Sigmoid colon (tissue), 7 donors: ENCODE measurements around the gene EEPD1. TPM values are rescaled to one million over a fixed set of nuclear protein-coding genes. Genes with fewer than 3 reads are reported as not detected.

ENCODE experiments used
- DNase-seq: peaks from one replicate; pipeline ENCODE4 v3.0.0-alpha.2; 2019
- H3K27ac ChIP-seq, 4 donors: fragments of 200-600 bp; sonication (generic); one replicate each; pipeline ENCODE4 v1.5.1; 2016 to 2019; ENCODE audit warnings: mild to moderate bottlenecking in 1 of 4
- H3K27me3 ChIP-seq, 3 donors: fragments of 200-600 bp; sonication (generic); one replicate each; pipeline ENCODE4 v1.5.1; 2019; ENCODE audit warnings: mild to moderate bottlenecking in 1 of 3
- H3K36me3 ChIP-seq, 4 donors: fragments of 200-600 bp; sonication (generic); one replicate each; pipeline ENCODE4 v1.5.1; 2016 to 2019
- H3K4me1 ChIP-seq, 4 donors: fragments of 200-600 bp; sonication (generic); one replicate each; pipeline ENCODE4 v1.5.1; 2017 to 2019
- H3K4me3 ChIP-seq, 4 donors: fragments of 200-600 bp; sonication (generic); one replicate each; pipeline ENCODE4 v1.5.1; 2017 to 2019; ENCODE audit warnings: mild to moderate bottlenecking in 2 of 4, moderate library complexity in 1 of 4
- H3K9me3 ChIP-seq, 4 donors: fragments of 200-600 bp in 3 of 4; sonication (generic) in 3 of 4; one replicate each; pipeline versions ENCODE4 v1.5.1 to v1.6.1; 2013 to 2019
- EP300 ChIP-seq, 4 donors: sonication (generic); formaldehyde crosslinking; IDR thresholded peaks; one replicate each; pipeline ENCODE4 v1.6.1; 2017; ENCODE audit warnings: antibody characterized with exemption in 4 of 4
- POLR2A ChIP-seq, 2 donors: fragments of 450-650 bp; IDR thresholded peaks; one replicate each; pipeline ENCODE4 v1.6.1; 2016; ENCODE audit warnings: antibody characterized with exemption in 2 of 2, mild to moderate bottlenecking in 2 of 2, moderate library complexity in 2 of 2
- POLR2AphosphoS5 ChIP-seq, 4 donors: sonication (generic); formaldehyde crosslinking; IDR thresholded peaks; one replicate each; pipeline ENCODE4 v1.6.1; 2017; ENCODE audit warnings: antibody characterized with exemption in 4 of 4
- WGBS, 2 donors: extraction: QIAGEN DNeasy Blood & Tissue Kit; methylation state at CpG; one replicate each; pipeline ENCODE4 v1.1.7; 2013; 5-methylcytosine and 5-hydroxymethylcytosine counted together
- intact Hi-C: fragments of 100-400 bp; cut with DNase I; formaldehyde crosslinking; loops from one replicate; pipeline ENCODE4 v1.15.1; 2023
- polyA plus RNA-seq, 3 donors: library from polyadenylated mRNA; stranded (reverse); fragments of 200-250 nt; gene quantifications; one replicate each; pipeline ENCODE4 v1.2.3, GENCODE V29; 2013
- total RNA-seq, 4 donors: library from RNA; depleted of rRNA; stranded (reverse); fragments of >200 nt; gene quantifications; one replicate each; pipeline ENCODE4 v1.1.0, GENCODE V29; 2016
- TF ChIP-seq, protein P1 (sequence below), 4 experiments: fragments of 450-650 bp in 3 of 4; fragments of 200-600 bp in 1 of 4; IDR thresholded peaks; one replicate each; pipeline ENCODE4 v1.5.1; 2016 to 2019; ENCODE audit warnings: antibody characterized with exemption in 4 of 4, mild to moderate bottlenecking in 3 of 4, moderate library complexity in 2 of 4
- donor health status: healthy with polysubstance abuse.
- donor health status: Bipolar disorder and iron deficiency.
- donor health status: healthy.

The EEPD1 gene
- total and polyA plus RNA-seq, 7 donors: 6.6 to 18.1 (median 14.3) TPM

DNA sequence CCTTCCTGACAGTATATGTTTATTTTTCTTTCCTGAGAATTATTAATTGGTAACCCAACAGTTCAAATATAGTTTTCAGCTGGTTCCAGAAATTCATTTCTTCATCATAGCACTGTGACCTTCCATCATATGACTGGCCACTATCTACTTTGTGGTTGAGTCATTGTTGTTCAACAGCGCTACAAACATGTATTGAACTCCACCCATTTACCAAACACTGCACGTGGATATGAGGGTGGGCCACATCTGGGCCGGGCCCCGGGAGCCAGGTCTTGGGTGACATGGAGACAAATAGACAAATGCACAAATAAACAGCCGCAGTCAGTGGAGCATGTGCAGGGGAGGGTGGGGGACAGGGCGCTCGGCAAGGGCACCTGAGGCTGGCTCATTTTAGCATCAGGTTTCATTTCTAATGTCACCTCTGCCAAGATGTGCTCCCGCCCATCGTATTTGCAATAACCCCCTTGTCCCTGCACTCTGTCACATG lies 24.0 kb upstream of the EEPD1 start:
- DNase-seq: no peak
- H3K4me1 ChIP-seq: peaks cover 0 to 34% (median 26%) of the 10 kb centered on the region in 4 donors
- TF ChIP-seq POLR2A (IDR thresholded peaks at IDR 0.05): no peak
- TF ChIP-seq POLR2AphosphoS5 (IDR thresholded peaks at IDR 0.05): peak in 1 of 4 donors; percentile 20
- TF ChIP-seq EP300 (IDR thresholded peaks at IDR 0.05): peak in 1 of 4 donors; percentile 3
- TF ChIP-seq, protein P1, sequence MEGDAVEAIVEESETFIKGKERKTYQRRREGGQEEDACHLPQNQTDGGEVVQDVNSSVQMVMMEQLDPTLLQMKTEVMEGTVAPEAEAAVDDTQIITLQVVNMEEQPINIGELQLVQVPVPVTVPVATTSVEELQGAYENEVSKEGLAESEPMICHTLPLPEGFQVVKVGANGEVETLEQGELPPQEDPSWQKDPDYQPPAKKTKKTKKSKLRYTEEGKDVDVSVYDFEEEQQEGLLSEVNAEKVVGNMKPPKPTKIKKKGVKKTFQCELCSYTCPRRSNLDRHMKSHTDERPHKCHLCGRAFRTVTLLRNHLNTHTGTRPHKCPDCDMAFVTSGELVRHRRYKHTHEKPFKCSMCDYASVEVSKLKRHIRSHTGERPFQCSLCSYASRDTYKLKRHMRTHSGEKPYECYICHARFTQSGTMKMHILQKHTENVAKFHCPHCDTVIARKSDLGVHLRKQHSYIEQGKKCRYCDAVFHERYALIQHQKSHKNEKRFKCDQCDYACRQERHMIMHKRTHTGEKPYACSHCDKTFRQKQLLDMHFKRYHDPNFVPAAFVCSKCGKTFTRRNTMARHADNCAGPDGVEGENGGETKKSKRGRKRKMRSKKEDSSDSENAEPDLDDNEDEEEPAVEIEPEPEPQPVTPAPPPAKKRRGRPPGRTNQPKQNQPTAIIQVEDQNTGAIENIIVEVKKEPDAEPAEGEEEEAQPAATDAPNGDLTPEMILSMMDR (IDR thresholded peaks at IDR 0.05): no peak
- H3K4me3 ChIP-seq: no peak overlapping the region
- no peaks in the 10 kb centered on the region for H3K36me3 ChIP-seq
- no peaks in the 10 kb centered on the region for H3K27me3 ChIP-seq
- intact Hi-C loops: loop anchor here (1.0 to 10.0 kb wide), 3 partner anchors 23 to 404 kb away; no protein-coding TSS in a partner anchor
- H3K27ac ChIP-seq: peak overlapping the region; percentile 64 to 79 (median 74)
- 19 to 55% methylated on average over 9 of the region's 9 CpGs for WGBS, 2 donors
- no peaks in the 10 kb centered on the region for H3K9me3 ChIP-seq

DNA sequence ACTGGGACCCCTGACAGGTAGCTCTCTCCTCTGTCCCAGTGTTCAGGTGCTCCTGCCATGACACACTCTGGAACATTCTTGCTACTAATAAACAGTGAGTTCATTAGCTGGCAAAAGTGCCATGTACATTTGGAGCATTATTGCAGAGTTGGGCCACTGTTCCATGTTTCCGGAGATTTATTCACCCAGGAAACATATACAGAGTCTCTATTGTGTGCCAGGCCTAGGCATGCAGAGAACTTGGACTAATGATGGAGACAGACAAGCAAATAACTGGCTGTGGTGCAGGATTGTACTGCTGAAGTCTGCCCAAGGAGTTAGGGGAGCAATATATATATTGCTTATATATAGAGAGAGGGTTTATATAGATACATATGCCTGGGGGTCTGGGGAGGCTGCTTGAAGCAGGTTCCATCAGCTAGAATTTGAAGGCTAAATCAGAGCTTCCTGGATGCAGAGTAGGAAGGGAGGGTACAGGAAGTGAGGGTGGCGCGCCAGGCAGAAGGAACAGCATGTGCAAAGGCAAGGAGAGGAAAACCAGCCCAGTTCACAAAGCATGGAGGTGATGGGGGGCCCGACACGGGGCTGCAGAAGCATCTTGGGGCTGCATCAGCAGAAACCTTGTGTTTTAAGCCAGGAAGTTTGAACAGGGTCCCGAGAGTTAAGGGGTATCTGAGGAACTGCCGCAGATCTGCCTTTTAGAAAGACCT lies 22.7 kb upstream of the EEPD1 start:
- 89 to 92% methylated on average over 7 of the region's 7 CpGs for WGBS, 2 donors
- TF ChIP-seq POLR2AphosphoS5 (IDR thresholded peaks at IDR 0.05) (no peak), POLR2A (IDR thresholded peaks at IDR 0.05) (no peak)
- TF ChIP-seq, protein P1 (IDR thresholded peaks at IDR 0.05): no peak
- peak overlapping the region in 1 of 4 donors; percentile 78 for H3K27ac ChIP-seq
- DNase-seq: no peak
- no peaks in the 10 kb centered on the region for H3K27me3 ChIP-seq
- H3K9me3 ChIP-seq: no peaks in the 10 kb centered on the region
- no peaks in the 10 kb centered on the region for H3K36me3 ChIP-seq
- no peak overlapping the region for H3K4me3 ChIP-seq
- intact Hi-C loops: no loop called here
- peaks cover 0 to 34% (median 26%) of the 10 kb centered on the region in 4 donors for H3K4me1 ChIP-seq

DNA sequence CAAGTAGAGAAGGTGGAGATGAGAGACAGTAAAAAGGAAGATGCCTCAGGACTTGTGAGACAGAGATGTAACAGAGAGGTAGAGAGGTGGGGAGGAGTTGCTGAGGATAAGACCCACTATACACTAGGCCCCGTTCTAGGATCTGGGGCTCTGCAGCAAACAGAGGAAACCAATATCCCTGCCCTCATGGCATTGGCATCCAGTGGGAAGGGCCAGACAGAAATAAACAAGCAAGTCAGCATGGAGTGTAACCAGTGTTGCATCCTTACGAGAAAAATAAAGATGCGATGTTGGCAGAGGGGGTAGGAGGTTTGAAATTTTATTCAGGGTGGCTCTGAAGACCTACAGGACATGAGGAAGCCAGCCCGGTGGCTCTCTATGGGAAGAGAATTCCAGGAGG lies 22.0 kb upstream of the EEPD1 start:
- Histone ChIP-seq H3K27me3 (no peaks in the 10 kb centered on the region), H3K9me3 (no peaks in the 10 kb centered on the region), H3K4me1 (peaks cover 0 to 34% (median 26%) of the 10 kb centered on the region in 4 donors), H3K27ac (no peak overlapping the region), H3K4me3 (no peak overlapping the region), H3K36me3 (no peaks in the 10 kb centered on the region)
- TF ChIP-seq, protein P1 (IDR thresholded peaks at IDR 0.05): no peak
- TF ChIP-seq POLR2A (IDR thresholded peaks at IDR 0.05) (no peak), POLR2AphosphoS5 (IDR thresholded peaks at IDR 0.05) (no peak), EP300 (IDR thresholded peaks at IDR 0.05) (no peak)
- WGBS, 2 donors: 70 to 94% methylated on average over 4 of the region's 4 CpGs
- intact Hi-C loops: no loop called here
- DNase-seq: no peak

DNA sequence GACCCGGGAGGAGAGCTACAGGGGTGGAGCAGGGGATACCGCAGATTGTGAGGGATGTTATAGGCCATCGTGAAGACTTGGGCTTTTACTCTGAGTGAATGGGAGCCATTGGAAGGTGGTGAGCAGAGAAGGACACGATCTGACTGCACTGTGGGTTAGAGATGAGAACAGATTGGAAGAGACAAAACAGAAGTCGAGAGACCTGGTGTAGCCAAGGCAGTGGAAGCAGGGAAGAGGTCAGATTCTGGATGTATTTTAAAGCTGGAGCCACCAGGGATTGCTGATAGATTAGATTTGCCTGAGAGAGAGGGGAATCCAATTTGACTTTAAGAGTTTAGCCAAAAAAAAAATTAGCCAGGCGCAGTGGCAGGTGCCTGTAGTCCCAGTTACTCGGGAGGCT lies 21.6 kb upstream of the EEPD1 start:
- WGBS, 2 donors: 84 to 93% methylated on average over 7 of the region's 7 CpGs
- intact Hi-C loops: no loop called here
- no peak for DNase-seq
- H3K27me3 ChIP-seq: no peaks in the 10 kb centered on the region
- TF ChIP-seq POLR2A (IDR thresholded peaks at IDR 0.05): no peak
- TF ChIP-seq POLR2AphosphoS5 (IDR thresholded peaks at IDR 0.05): no peak
- TF ChIP-seq, protein P1 (IDR thresholded peaks at IDR 0.05): no peak
- no peak for TF ChIP-seq EP300 (IDR thresholded peaks at IDR 0.05)
- H3K4me1 ChIP-seq: peaks cover 0 to 34% (median 26%) of the 10 kb centered on the region in 4 donors
- no peaks in the 10 kb centered on the region for H3K9me3 ChIP-seq
- no peak overlapping the region for H3K4me3 ChIP-seq
- H3K36me3 ChIP-seq: no peaks in the 10 kb centered on the region
- H3K27ac ChIP-seq: no peak overlapping the region
